Measurements from ENCODE around the gene C8G.
A peak's percentile ranks its signal among the peaks of the same experiment; 100 is the strongest.

The C8G gene

GRCh38 chr9:136958898-136959850 lies 14.1 kb downstream of the C8G start:
- H3K27ac ChIP-seq, result peak overlapping the region; percentile 27; the same call in 1 of the 2 replicates
- DNase-seq (ENCODE audit: low spot score), result no peak
- TF ChIP-seq, protein P1, sequence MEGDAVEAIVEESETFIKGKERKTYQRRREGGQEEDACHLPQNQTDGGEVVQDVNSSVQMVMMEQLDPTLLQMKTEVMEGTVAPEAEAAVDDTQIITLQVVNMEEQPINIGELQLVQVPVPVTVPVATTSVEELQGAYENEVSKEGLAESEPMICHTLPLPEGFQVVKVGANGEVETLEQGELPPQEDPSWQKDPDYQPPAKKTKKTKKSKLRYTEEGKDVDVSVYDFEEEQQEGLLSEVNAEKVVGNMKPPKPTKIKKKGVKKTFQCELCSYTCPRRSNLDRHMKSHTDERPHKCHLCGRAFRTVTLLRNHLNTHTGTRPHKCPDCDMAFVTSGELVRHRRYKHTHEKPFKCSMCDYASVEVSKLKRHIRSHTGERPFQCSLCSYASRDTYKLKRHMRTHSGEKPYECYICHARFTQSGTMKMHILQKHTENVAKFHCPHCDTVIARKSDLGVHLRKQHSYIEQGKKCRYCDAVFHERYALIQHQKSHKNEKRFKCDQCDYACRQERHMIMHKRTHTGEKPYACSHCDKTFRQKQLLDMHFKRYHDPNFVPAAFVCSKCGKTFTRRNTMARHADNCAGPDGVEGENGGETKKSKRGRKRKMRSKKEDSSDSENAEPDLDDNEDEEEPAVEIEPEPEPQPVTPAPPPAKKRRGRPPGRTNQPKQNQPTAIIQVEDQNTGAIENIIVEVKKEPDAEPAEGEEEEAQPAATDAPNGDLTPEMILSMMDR (conservative IDR thresholded peaks at IDR 0.05; ENCODE audit: low read depth), result no peak
- ChIA-PET CTCF (interaction anchor here (1.4 kb wide), 1 partner anchor 70 kb away, joined by 4 read pairs; no protein-coding TSS in a partner anchor), POLR2A (ENCODE audit: low non-redundant PET) (no interaction called here)

DNA sequence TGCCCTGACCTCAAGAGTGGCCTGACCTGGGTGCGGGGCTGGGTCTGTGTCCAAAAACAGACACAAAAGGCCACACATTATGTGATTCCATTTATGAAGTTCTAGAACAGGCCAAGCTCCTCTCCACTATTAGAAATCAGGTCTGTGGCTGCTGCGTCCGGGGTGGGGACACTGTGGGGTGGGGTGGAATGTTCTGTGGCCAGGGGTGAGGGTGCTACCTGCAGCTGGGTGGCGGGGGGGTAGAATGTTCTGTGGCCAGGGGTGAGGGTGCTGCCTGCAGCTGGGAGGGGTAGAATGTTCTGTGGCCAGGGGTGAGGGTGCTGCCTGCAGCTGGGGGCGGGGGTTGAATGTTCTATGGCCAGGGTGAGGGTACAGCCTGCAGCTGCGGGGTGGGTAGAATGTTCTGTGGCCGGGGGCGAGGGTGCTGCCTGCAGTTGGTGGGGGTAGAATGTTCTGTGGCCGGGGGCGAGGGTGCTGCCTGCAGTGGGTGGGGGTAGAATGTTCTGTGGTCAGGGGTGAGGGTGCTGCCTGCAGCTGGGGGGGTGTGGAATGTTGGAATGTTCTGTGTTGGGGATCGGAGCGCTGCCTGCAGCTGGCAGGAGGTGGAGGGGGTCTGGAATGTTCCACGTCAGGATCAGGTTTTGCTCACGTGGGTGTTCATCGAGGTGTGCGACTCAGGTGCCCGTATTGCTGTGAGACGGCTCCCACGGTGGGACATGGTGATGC lies 15.3 kb downstream of the C8G start:
- DNase-seq (ENCODE audit: low spot score), result no peak
- peak overlapping the region; percentile 66; the same call in 1 of the 2 replicates for H3K27ac ChIP-seq
- CTCF ChIA-PET, result interaction anchor here (0.6 kb wide), 1 partner anchor 16 kb away, joined by 3 read pairs; the partner anchor contains the start of gene FBXW5
- POLR2A ChIA-PET (ENCODE audit: low non-redundant PET), result interaction anchor here (0.5 kb wide), 1 partner anchor 60 kb away, joined by 4 read pairs; no protein-coding TSS in a partner anchor
- TF ChIP-seq, protein P1 (conservative IDR thresholded peaks at IDR 0.05; ENCODE audit: low read depth), result no peak

GRCh38 chr9:136960938-136961275 lies 15.9 kb downstream of the C8G start:
- TF ChIP-seq, protein P1 (conservative IDR thresholded peaks at IDR 0.05; ENCODE audit: low read depth), result no peak
- POLR2A ChIA-PET (ENCODE audit: low non-redundant PET), result no interaction called here
- no peak for DNase-seq (ENCODE audit: low spot score)
- CTCF ChIA-PET, result no interaction called here
- H3K27ac ChIP-seq, result peak overlapping the region; percentile 66

DNA sequence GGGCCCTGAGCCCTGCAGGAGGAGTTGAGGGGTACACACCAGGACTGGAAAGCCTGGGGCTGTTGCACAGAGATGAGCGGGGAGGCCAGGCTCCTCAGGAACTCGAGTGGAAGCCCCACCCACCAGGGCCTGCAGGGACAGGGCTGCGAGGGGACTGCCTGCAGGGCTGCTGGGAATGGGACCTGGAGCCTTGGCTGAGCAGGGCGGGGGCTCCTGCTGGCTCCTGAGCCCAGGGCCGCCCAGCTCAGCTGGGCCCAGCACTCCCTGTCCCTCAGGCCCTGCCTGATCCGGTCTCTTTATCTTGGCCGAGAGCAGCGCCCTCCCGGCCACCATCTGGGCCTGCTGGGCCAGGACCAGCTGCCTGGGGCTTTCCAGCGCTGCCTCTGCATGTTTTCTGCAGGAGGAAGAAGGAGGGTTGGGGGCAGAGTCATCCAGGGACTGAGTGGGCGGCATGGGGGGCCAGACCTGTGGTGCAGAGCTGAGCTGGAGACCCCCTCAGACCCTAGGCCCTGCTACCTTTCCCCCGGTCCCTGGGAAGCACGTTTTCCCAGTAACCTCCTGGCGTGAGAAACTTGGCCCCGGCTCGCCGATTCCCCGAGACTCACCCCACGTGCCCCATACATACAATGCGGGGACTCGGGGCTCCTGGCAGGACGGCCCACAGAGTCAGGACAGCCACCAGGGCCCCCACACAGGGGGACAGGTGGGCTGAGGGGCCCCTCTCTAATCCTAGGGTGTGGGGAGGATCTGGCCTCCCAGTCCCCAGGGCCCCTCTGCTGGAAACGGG lies 16.4 kb downstream of the C8G start:
- POLR2A ChIA-PET (ENCODE audit: low non-redundant PET), result no interaction called here
- CTCF ChIA-PET, result interaction anchor here (1.1 kb wide), 1 partner anchor 68 kb away, joined by 4 read pairs; no protein-coding TSS in a partner anchor
- no peak for DNase-seq (ENCODE audit: low spot score)
- H3K27ac ChIP-seq, result peak overlapping the region; percentile 66
- TF ChIP-seq, protein P1 (conservative IDR thresholded peaks at IDR 0.05; ENCODE audit: low read depth), result no peak

GRCh38 chr9:136962163-136962562 lies 17.1 kb downstream of the C8G start:
- POLR2A ChIA-PET (ENCODE audit: low non-redundant PET), result no interaction called here
- H3K27ac ChIP-seq, result peak overlapping the region; percentile 66
- DNase-seq (ENCODE audit: low spot score), result no peak
- CTCF ChIA-PET, result interaction anchor here (0.7 to 1.1 kb wide), 2 partner anchors 11 to 68 kb away, joined by 3 to 4 read pairs; no protein-coding TSS in a partner anchor
- TF ChIP-seq, protein P1 (conservative IDR thresholded peaks at IDR 0.05; ENCODE audit: low read depth), result no peak
